Measurements from ENCODE around the gene ELN.

DNA sequence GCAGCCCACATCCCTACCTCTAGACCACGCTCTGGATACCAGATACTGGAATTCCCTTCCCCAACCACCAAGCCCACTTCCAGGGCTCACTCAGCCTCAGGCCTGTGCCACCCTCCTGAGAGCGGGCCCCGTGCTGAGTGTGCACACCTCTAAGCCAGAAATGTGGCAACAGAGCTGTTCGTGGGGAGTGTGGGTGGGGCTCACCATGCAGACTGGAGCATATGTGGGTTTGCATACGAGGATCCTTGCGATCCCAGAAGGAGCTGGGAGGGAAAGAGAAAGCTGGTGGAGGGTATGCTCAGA, 42.6 kb downstream of the ELN start:
- TF ChIP-seq, protein P1, sequence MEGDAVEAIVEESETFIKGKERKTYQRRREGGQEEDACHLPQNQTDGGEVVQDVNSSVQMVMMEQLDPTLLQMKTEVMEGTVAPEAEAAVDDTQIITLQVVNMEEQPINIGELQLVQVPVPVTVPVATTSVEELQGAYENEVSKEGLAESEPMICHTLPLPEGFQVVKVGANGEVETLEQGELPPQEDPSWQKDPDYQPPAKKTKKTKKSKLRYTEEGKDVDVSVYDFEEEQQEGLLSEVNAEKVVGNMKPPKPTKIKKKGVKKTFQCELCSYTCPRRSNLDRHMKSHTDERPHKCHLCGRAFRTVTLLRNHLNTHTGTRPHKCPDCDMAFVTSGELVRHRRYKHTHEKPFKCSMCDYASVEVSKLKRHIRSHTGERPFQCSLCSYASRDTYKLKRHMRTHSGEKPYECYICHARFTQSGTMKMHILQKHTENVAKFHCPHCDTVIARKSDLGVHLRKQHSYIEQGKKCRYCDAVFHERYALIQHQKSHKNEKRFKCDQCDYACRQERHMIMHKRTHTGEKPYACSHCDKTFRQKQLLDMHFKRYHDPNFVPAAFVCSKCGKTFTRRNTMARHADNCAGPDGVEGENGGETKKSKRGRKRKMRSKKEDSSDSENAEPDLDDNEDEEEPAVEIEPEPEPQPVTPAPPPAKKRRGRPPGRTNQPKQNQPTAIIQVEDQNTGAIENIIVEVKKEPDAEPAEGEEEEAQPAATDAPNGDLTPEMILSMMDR (IDR thresholded peaks at IDR 0.05; ENCODE audit: low read depth, low read length) = no peak
- TF ChIP-seq EZH2phosphoT487 (IDR thresholded peaks at IDR 0.05; ENCODE audit: low read depth) = no peak
